Keratinocyte (primary cell): ENCODE data around the gene NSDHL.

Experiments
- CTCF ChIP-seq, 3 experiments: IDR thresholded peaks in 1 of 3; conservative IDR thresholded peaks in 1 of 3; optimal IDR thresholded peaks in 1 of 3; 2 replicates in 2 of 3; 3 replicates in 1 of 3; pipeline versions ENCODE3 to v1.5.1; 2011; ENCODE audit warnings: low read length in 3 of 3, mild to moderate bottlenecking in 3 of 3, moderate library complexity in 2 of 3, control low read depth in 1 of 3, inconsistent platforms in 1 of 3; ENCODE audit not compliant: insufficient read depth in 2 of 3; ENCODE audit errors: extremely low read depth in 1 of 3
- EZH2 ChIP-seq: IDR thresholded peaks from one replicate; pipeline ENCODE4 v1.6.1; 2012; ENCODE audit warnings: inconsistent platforms, mild to moderate bottlenecking, low read length, moderate library complexity

DNA sequence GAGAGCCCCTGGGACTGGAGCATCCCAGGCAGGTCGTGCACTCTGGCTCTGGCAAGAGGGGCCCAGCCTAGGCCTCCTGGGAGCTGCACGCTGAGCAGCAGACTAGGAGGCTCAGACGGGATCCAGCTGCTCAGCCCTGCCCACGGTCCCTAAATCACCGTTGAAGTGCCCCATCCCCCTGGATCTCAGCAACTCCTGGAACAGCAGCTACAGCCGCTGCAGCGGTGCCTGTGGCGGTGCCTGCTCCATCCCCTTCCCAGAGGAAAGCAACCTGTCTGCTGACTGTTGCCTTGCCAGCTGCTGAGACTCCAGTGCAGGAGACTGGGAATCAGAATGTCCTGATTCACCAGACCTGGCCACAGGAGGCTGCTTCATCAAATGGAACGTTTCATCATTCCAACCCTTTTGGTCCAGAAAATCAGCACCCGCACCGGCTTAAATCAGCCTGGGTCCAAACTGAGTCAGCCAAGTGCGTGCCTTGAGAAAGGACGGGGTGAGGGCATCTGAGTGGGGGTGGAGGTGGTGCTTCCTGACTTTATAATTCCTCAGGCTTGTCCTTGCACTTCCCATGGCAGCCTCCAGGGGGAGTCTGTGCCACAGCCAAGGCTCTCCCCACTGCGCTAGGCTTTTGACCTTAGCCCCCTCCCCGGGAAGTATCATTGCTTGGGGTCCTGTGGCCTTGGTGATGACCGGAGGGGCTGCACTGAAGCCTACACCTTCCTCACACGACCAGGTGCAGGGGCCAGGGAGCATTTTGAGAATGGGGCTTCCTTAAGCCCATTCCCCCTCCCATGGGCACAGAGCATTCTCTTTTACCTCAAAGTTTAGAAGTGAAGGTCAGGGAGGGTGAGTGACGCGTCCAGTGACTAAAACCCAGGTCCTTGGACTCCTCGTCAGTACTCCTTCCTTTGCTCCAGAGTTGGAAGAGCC is 73.6 kb downstream of the NSDHL start:
- TF ChIP-seq CTCF (optimal IDR thresholded peaks at IDR 0.05 in 1 of 3, IDR thresholded peaks at IDR 0.05 in 1 of 3, conservative IDR thresholded peaks at IDR 0.05 in 1 of 3; ENCODE audit: extremely low read depth in 1 of 3, insufficient read depth in 2 of 3, low read length in 3 of 3) (peak in 2 of 3 experiments; percentile 77 to 81), EZH2 (no peak)
